H9 (cell line): Measurements from ENCODE around the gene RLF. TPM values are rescaled to one million over a fixed set of nuclear protein-coding genes. Genes with fewer than 3 reads are reported as not detected.

Experiments used
- DNase-seq: peaks from one replicate; pipeline ENCODE4 v3.0.0-alpha.2; 2017
- H2AFZ ChIP-seq: one replicate; pipeline ENCODE4 v1.6.1; 2013; ENCODE audit warnings: mild to moderate bottlenecking, low read length, control low read depth, moderate library complexity
- H2AK5ac ChIP-seq: 2 replicates; pipeline ENCODE4 v1.6.1; 2013; ENCODE audit warnings: low read length, control low read depth, mixed read lengths; ENCODE audit not compliant: insufficient read length
- H2BK120ac ChIP-seq: one replicate; pipeline ENCODE4 v1.6.1; 2013; ENCODE audit warnings: low read depth, mild to moderate bottlenecking, low read length, control low read depth, inconsistent platforms; ENCODE audit not compliant: poor library complexity, severe bottlenecking
- H2BK12ac ChIP-seq: 2 replicates; pipeline ENCODE4 v1.6.1; 2013; ENCODE audit warnings: low read length, control low read depth, mixed read lengths, low read depth; ENCODE audit not compliant: insufficient read length
- H2BK15ac ChIP-seq: 2 replicates; pipeline ENCODE4 v1.6.1; 2013; ENCODE audit warnings: low read depth, low read length, control low read depth
- H2BK20ac ChIP-seq: one replicate; pipeline ENCODE4 v1.6.1; 2013; ENCODE audit warnings: low read depth, mild to moderate bottlenecking, low read length, control low read depth, inconsistent platforms; ENCODE audit not compliant: poor library complexity, severe bottlenecking
- H2BK5ac ChIP-seq: 2 replicates; pipeline ENCODE4 v1.6.1; 2013; ENCODE audit warnings: low read length, control low read depth, mixed read lengths; ENCODE audit not compliant: insufficient read length
- H3K14ac ChIP-seq: 2 replicates; pipeline ENCODE4 v1.6.1; 2013; ENCODE audit warnings: low read length, control low read depth; ENCODE audit not compliant: insufficient read depth
- H3K18ac ChIP-seq: 2 replicates; pipeline ENCODE4 v1.6.1; 2013; ENCODE audit warnings: low read depth, mild to moderate bottlenecking, mixed read lengths, low read length, control low read depth; ENCODE audit not compliant: insufficient read length
- H3K23ac ChIP-seq: 2 replicates; pipeline ENCODE4 v1.6.1; 2013; ENCODE audit warnings: low read length, control low read depth, mixed read lengths, low read depth; ENCODE audit not compliant: insufficient read length
- H3K23me2 ChIP-seq: 2 replicates; pipeline ENCODE4 v1.6.1; 2013; ENCODE audit warnings: low read depth, mild to moderate bottlenecking, mixed read lengths, low read length, control low read depth; ENCODE audit not compliant: insufficient read length, poor library complexity, severe bottlenecking
- H3K27ac ChIP-seq: 2 replicates; pipeline ENCODE4 v1.5.1; 2013; ENCODE audit warnings: low read length, control low read depth, mixed read lengths, low read depth; ENCODE audit not compliant: insufficient read length
- H3K27me3 ChIP-seq: 2 replicates; pipeline ENCODE4 v1.6.1; 2013; ENCODE audit warnings: low read length, control low read depth, inconsistent platforms; ENCODE audit not compliant: insufficient read depth
- H3K4ac ChIP-seq: 2 replicates; pipeline ENCODE4 v1.6.1; 2013; ENCODE audit warnings: low read depth, mild to moderate bottlenecking, control low read depth, inconsistent platforms, low read length, moderate library complexity
- H3K4me1 ChIP-seq: 2 replicates; pipeline ENCODE4 v1.6.1; 2013; ENCODE audit warnings: low read length, control low read depth, inconsistent platforms; ENCODE audit not compliant: insufficient read depth
- H3K4me2 ChIP-seq: 2 replicates; pipeline ENCODE4 v1.6.1; 2013; ENCODE audit warnings: low read length, control low read depth, mixed read lengths; ENCODE audit not compliant: insufficient read length, insufficient read depth
- H3K56ac ChIP-seq: 2 replicates; pipeline ENCODE4 v1.6.1; 2013; ENCODE audit warnings: low read depth, mild to moderate bottlenecking, mixed read lengths, low read length, control low read depth; ENCODE audit not compliant: insufficient read length
- H3K79me1 ChIP-seq: 2 replicates; pipeline ENCODE4 v1.6.1; 2013; ENCODE audit warnings: low read depth, mild to moderate bottlenecking, moderate library complexity, low read length, control low read depth, inconsistent platforms; ENCODE audit not compliant: insufficient read depth, poor library complexity, severe bottlenecking
- H3K79me2 ChIP-seq: 2 replicates; pipeline ENCODE4 v1.6.1; 2013; ENCODE audit warnings: low read length, control low read depth, inconsistent platforms; ENCODE audit not compliant: insufficient read depth
- H3K9ac ChIP-seq: 2 replicates; pipeline ENCODE4 v1.6.1; 2013; ENCODE audit warnings: low read length, control low read depth, mixed read lengths; ENCODE audit not compliant: insufficient read length; ENCODE audit errors: extremely low read depth
- H3K9me3 ChIP-seq: one replicate; pipeline ENCODE4 v1.6.1; 2013; ENCODE audit warnings: low read depth, low read length, inconsistent platforms; ENCODE audit not compliant: control insufficient read depth
- H3T11ph ChIP-seq: one replicate; pipeline ENCODE4 v1.6.1; 2013; ENCODE audit warnings: mild to moderate bottlenecking, low read length, control low read depth, inconsistent platforms
- H4K20me1 ChIP-seq: one replicate; pipeline ENCODE4 v1.6.1; 2013; ENCODE audit not compliant: control insufficient read depth, insufficient read length, insufficient read depth
- H4K5ac ChIP-seq: 2 replicates; pipeline ENCODE4 v1.6.1; 2013; ENCODE audit warnings: low read depth, mild to moderate bottlenecking, mixed read lengths, low read length, control low read depth; ENCODE audit not compliant: insufficient read length
- H4K8ac ChIP-seq: replicated peaks from 2 replicates; pipeline ENCODE4 v1.6.1; 2013; ENCODE audit warnings: low read length, control low read depth, mixed read lengths, low read depth; ENCODE audit not compliant: insufficient read length
- H4K91ac ChIP-seq: 2 replicates; pipeline ENCODE4 v1.6.1; 2013; ENCODE audit warnings: low read depth, mild to moderate bottlenecking, moderate library complexity, mixed read lengths, low read length, control low read depth; ENCODE audit not compliant: insufficient read length
- H3K27ac Mint-ChIP-seq, 3 experiments: 2 replicates in 2 of 3; 3 replicates in 1 of 3; pipeline ENCODE4 v1.8.0; 2020 to 2021; ENCODE audit warnings: mixed read lengths in 3 of 3, mild to moderate bottlenecking in 1 of 3, moderate library complexity in 1 of 3
- H3K27me3 Mint-ChIP-seq: 2 replicates; pipeline ENCODE4 v1.8.0; 2021; ENCODE audit warnings: low read depth, mild to moderate bottlenecking, moderate library complexity, mixed read lengths
- H3K36me3 Mint-ChIP-seq, 3 experiments: 2 replicates in 2 of 3; 3 replicates in 1 of 3; pipeline ENCODE4 v1.8.0; 2020 to 2021; ENCODE audit warnings: low read depth in 3 of 3, mixed read lengths in 3 of 3; ENCODE audit not compliant: insufficient read depth in 1 of 3
- H3K4me1 Mint-ChIP-seq, 2 experiments: 2 replicates each; pipeline ENCODE4 v1.8.0; 2020; ENCODE audit warnings: mixed read lengths in 2 of 2
- H3K4me3 Mint-ChIP-seq, 2 experiments: 2 replicates in 1 of 2; 3 replicates in 1 of 2; pipeline ENCODE4 v1.8.0; 2020 to 2021; ENCODE audit warnings: mild to moderate bottlenecking in 2 of 2, mixed read lengths in 2 of 2, moderate library complexity in 1 of 2
- H3K9me3 Mint-ChIP-seq, 2 experiments: 2 replicates in 1 of 2; 3 replicates in 1 of 2; pipeline ENCODE4 v1.8.0; 2020; ENCODE audit warnings: mild to moderate bottlenecking in 2 of 2, mixed read lengths in 2 of 2, moderate library complexity in 1 of 2
- CTCF ChIP-seq: fragments of 200-600 bp; sonication (generic); conservative IDR thresholded peaks from 3 replicates; pipeline ENCODE4 v1.8.0; 2021; ENCODE audit warnings: antibody characterized with exemption, mild to moderate bottlenecking
- WGBS: extraction: QIAGEN DNeasy Blood & Tissue Kit; methylation state at CpG from one replicate; pipeline ENCODE4 v1.1.7; 2013; ENCODE audit warnings: missing lambda C conversion rate, low lambda C conversion rate, mixed read lengths; ENCODE audit not compliant: insufficient read length; ENCODE audit errors: extremely low coverage; 5-methylcytosine and 5-hydroxymethylcytosine counted together
- total RNA-seq: library from RNA; stranded (reverse); gene quantifications from 2 replicates; pipeline ENCODE4 v1.2.1, GENCODE V29; 2021

RLF gene
- total RNA-seq, 1 experiment from 2014 or later = 19.2 TPM

GRCh38 chr1:40184193-40184592 lies 23.0 kb downstream of the RLF start:
- no peak overlapping the region for H2BK5ac ChIP-seq
- Mint-ChIP-seq H3K9me3 (no peaks in the 10 kb centered on the region), H3K27me3 (no peaks in the 10 kb centered on the region), H3K4me3 (no peak overlapping the region), H3K27ac (no peak overlapping the region; a peak in 1 of 7 replicates), H3K4me1 (peaks cover 13% of the 10 kb centered on the region in 2 experiments), H3K36me3 (peaks cover 2 to 4% (median 3%) of the 10 kb centered on the region in 3 experiments; a peak in 5 of 7 replicates)
- H3T11ph ChIP-seq = no peak overlapping the region
- WGBS = no CpG with 5 or more reads among the region's 1 CpG
- no peak overlapping the region for H3K18ac ChIP-seq
- no peak overlapping the region for H2AFZ ChIP-seq
- no peak overlapping the region for H2BK20ac ChIP-seq
- H2BK120ac ChIP-seq = no peak overlapping the region
- no peak overlapping the region for H4K8ac ChIP-seq
- H3K4me1 ChIP-seq = no peaks in the 10 kb centered on the region; the same call in 1 of the 2 replicates
- no peaks in the 10 kb centered on the region for H3K23me2 ChIP-seq
- no peak overlapping the region for H3K9ac ChIP-seq
- H2BK12ac ChIP-seq = no peak overlapping the region
- H4K20me1 ChIP-seq = no peaks in the 10 kb centered on the region
- no peak overlapping the region for H4K91ac ChIP-seq
- H3K9me3 ChIP-seq = no peaks in the 10 kb centered on the region
- H4K5ac ChIP-seq = no peak overlapping the region
- no peak overlapping the region for H3K4me2 ChIP-seq
- no peak for DNase-seq
- H3K56ac ChIP-seq = no peak overlapping the region
- peaks cover 11% of the 10 kb centered on the region for H3K79me1 ChIP-seq
- no peak overlapping the region for H3K14ac ChIP-seq
- peaks cover 17% of the 10 kb centered on the region; the same call in 1 of the 2 replicates for H3K79me2 ChIP-seq
- H3K4ac ChIP-seq = no peak overlapping the region
- no peak overlapping the region for H3K23ac ChIP-seq
- no peak for TF ChIP-seq CTCF
- no peak overlapping the region for H2BK15ac ChIP-seq
- H3K27me3 ChIP-seq = no peaks in the 10 kb centered on the region
- H2AK5ac ChIP-seq = no peak overlapping the region
- H3K27ac ChIP-seq = no peak overlapping the region
